C4-2B (cell line): ENCODE results near the gene NAT16.

ENCODE experiments used
- H3K27ac ChIP-seq: fragments of 450-650 bp; 2 replicates; pipeline ENCODE4 v1.5.1; 2017
- ZFX ChIP-seq: fragments of 450-650 bp; IDR thresholded peaks from 2 replicates; pipeline ENCODE4 v1.6.1; 2017
- TF ChIP-seq, protein P1 (sequence below): fragments of 450-650 bp; conservative IDR thresholded peaks from 2 replicates; pipeline ENCODE4 v1.5.1; 2017; ENCODE audit warnings: mild to moderate bottlenecking

The NAT16 gene

DNA sequence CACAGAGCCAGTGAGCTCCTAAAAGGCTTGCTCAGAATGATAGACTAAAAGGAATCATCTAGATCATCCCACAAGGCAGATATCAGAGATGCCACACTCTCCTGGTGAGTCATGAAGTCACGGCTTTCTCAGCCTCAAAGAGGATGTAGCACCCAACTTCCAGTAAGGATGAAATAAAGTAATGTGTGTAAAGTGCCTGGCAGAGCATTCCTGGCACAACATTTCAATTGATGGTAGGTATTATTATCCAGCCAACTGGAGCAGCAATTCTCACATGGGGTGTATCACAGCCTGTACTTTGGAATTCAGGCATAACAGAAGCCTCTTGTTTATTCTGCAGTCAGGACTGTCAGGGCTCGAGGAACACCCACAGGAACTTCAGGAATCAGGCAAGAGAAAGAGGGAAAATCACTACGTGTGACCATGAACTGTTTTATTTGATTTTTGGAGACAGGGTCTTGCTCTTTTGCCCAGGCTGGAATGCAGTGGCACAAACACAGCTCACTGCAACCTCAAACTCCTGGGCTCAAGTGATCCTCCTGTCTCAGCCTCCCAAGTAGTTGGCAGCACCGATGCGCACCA, 5.3 kb upstream of the NAT16 start:
- TF ChIP-seq ZFX: no peak
- TF ChIP-seq, protein P1, sequence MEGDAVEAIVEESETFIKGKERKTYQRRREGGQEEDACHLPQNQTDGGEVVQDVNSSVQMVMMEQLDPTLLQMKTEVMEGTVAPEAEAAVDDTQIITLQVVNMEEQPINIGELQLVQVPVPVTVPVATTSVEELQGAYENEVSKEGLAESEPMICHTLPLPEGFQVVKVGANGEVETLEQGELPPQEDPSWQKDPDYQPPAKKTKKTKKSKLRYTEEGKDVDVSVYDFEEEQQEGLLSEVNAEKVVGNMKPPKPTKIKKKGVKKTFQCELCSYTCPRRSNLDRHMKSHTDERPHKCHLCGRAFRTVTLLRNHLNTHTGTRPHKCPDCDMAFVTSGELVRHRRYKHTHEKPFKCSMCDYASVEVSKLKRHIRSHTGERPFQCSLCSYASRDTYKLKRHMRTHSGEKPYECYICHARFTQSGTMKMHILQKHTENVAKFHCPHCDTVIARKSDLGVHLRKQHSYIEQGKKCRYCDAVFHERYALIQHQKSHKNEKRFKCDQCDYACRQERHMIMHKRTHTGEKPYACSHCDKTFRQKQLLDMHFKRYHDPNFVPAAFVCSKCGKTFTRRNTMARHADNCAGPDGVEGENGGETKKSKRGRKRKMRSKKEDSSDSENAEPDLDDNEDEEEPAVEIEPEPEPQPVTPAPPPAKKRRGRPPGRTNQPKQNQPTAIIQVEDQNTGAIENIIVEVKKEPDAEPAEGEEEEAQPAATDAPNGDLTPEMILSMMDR: no peak
- no peak overlapping the region for H3K27ac ChIP-seq

DNA sequence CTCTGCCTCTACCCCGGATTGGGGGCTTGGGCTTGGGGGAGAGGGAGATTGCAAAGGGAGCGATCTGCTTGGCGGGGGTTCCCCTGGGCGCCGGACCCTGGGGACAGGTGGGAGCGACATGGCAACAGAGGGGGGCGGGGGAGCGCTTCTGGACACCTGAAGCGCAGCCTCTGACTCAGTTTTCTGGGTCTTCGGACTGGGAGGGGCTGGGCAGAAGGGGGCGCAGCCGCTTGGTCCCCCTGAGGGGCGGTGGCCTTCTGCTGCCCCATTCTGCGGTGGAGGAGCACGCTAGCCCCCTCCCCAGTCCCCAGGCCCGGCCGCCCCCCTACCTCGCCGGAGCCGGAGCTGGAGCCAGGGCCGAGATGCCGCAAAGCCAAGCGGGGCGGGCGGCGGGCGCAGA, 380 bp downstream of the NAT16 start:
- TF ChIP-seq, protein P1: no peak
- TF ChIP-seq ZFX: no peak
- H3K27ac ChIP-seq: no peak overlapping the region

DNA sequence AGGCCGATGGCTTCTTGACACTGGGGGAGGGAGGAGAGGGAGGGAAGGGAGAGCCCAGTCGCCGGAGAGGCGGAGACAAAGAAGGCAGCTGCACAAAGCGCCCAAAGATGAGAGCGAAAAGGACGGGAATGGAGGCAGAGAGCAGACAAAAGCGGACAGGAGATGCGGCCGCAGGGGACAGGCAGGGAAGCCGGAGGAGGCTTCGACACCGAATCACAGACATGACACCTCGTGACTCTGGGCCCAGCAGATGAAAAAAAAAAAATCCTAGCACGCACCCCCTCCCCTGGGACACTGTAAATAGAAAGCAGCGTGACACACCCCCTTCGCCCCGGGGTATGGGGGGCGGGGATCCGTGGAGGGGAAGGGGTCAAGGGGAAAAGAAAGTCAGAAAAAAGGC, 976 bp downstream of the NAT16 start:
- TF ChIP-seq, protein P1: no peak
- TF ChIP-seq ZFX: no peak
- H3K27ac ChIP-seq: no peak overlapping the region

DNA sequence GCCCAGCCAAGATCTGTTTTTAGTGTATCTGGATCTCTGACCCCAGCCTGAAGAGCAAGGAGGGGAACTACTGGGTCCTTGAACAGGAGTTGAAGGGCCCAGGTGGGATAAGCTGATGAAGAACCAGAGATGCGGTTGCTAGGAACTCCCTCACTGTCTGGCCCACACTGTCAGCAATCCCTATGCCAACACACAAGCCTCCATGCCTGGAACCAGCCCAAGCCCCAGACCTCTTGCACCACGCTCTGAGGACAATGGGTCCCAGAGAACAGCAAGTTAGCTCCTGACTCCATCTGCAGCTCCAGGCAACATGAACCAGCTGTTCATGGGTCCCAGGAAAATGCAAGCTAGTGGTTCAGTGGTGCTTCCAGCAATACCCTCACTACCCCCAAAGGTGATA, 2.4 kb downstream of the NAT16 start:
- H3K27ac ChIP-seq: no peak overlapping the region
- no peak for TF ChIP-seq ZFX
- TF ChIP-seq, protein P1: no peak

DNA sequence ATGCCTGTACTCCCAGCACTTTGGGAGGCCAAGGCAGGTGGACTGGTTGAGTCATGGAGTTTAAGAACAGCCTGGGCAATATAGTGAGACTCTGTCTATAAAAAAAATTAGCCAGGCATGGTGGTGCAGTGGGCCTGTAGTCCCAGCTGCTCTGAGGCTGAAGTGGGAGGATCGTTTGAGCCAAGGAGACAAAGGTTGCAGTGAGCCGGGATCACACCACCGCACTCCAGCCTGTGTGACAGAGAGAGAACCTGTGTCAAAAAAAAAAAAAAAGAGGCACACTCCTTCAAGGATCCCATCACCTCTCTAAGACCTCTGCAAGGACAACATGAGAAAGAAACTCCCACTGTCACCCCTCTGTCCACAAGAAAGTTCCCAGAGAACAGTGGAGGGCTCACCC, 4.4 kb downstream of the NAT16 start:
- TF ChIP-seq, protein P1: no peak
- TF ChIP-seq ZFX: no peak
- no peak overlapping the region for H3K27ac ChIP-seq

DNA sequence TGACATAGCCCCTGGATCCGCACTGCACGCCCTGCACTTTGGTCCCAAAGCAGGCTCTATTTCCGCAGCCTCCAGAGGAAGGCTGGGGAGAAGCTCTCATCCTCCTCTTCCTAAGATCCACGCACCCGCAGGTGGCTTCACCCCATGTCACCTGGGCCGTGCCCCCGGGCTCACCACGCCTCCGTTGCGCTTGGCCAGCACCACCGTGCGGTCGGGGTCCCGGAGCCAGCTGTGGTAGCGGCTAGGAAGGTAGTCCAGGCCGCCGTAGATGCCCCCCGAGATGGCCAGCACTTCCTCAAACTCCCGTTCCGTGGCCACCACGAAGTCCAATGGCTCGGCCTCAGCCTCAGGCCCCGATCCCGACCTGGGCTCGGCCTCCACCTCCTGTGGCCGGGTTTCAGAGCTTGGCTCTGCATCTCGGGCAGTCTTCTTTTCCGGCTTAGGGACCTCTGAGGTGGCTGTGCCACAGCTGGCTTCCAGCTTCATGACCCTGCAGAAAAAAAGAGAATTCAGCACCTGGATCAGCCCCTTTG, 5.7 kb downstream of the NAT16 start:
- H3K27ac ChIP-seq: no peak overlapping the region
- TF ChIP-seq ZFX: no peak
- TF ChIP-seq, protein P1: no peak

DNA sequence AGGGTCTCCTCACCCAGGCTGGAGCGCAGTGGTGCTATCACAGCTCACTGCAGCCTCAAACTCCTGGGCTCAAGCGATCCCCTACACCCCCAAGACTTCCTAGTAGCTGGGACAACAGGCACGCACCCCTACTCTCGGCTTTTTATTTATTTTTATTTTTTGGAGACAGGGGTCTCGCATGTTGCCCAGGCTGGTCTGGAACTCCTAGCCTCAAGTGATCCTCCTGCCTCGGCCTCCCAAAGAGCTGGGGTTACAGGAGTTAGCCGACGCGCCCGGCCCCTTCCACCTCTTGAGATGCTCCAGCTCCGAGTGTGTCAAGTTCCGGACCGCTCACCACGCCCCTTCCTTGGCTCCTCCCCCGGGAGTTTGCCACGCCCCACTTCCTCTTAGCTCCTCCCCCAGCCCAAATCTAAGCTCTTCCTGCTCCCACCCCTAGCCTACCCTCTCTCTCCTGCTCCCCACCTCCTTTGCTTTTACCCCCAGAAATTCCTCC, 6.3 kb downstream of the NAT16 start:
- no peak for TF ChIP-seq ZFX
- TF ChIP-seq, protein P1: no peak
- no peak overlapping the region for H3K27ac ChIP-seq
